Activated CD8-positive, alpha-beta memory T cell treated with anti-CD3 and anti-CD28 coated beads for 36 hours (primary cell): ENCODE data around the gene C2orf76. TPM values are rescaled to one million over a fixed set of nuclear protein-coding genes. Genes with fewer than 3 reads are reported as not detected.

Source experiments
- CTCF ChIA-PET: fragments of 350-600 bp; sonication (Branson Sonifier 250); formaldehyde crosslinking; loops from one replicate; lab custom pipeline; 2021; ENCODE audit warnings: antibody characterized with exemption; lab: Charles Lee
- POLR2A ChIA-PET: fragments of 350-600 bp; sonication (Branson Sonifier 250); formaldehyde crosslinking; loops from one replicate; lab custom pipeline; 2021; ENCODE audit warnings: antibody characterized with exemption; lab: Charles Lee
- total RNA-seq, 2 experiments: library from RNA; stranded (reverse); gene quantifications; one replicate each; pipeline ENCODE4 v1.2.3, GENCODE V29; 2021

C2orf76 gene
- total RNA-seq, 2 experiments from 2014 or later: 21.0 to 22.1 TPM

- POLR2A ChIA-PET: no interaction called here
- CTCF ChIA-PET: no interaction called here
Observed at GRCh38 chr2:119308793-119309330, 57.8 kb downstream of the C2orf76 start.

DNA sequence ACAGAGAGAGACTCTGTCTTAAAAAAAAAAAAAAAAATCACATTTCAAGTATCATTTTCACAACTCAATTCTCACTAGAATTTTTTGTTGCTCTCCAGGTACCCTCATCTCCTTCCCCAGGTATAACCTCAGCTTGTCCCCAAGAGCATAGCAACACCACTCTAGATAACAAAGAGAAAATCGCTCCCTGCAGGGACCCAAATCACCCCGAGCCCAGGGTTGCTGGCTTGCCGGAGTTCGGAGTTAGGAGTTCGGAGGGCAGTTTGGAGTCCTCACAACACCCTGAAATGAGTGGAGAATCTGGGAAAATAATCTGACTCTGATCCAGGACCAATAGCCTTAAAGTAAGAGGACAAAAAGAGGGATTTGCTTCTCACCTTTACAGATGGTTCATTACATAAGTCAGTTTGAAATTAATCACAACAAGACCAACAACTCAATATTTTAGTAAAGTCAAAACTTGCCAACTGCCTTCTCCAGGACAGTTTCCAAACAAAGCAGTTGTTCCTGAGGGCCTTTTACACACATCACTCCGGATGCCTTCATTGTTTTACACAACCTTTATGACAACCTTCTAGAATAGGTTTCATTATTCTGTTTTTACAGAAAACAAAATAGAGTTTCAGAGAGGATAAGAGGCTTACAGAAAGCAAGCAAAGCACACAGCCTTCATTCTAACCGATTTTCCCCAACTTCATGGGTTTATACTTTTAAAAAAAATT lies 59.1 kb downstream of the C2orf76 start:
- ChIA-PET CTCF (no interaction called here), POLR2A (no interaction called here)

- ChIA-PET CTCF (no interaction called here), POLR2A (no interaction called here)
Observed at GRCh38 chr2:119306196-119306590, 60.4 kb downstream of the C2orf76 start.

DNA sequence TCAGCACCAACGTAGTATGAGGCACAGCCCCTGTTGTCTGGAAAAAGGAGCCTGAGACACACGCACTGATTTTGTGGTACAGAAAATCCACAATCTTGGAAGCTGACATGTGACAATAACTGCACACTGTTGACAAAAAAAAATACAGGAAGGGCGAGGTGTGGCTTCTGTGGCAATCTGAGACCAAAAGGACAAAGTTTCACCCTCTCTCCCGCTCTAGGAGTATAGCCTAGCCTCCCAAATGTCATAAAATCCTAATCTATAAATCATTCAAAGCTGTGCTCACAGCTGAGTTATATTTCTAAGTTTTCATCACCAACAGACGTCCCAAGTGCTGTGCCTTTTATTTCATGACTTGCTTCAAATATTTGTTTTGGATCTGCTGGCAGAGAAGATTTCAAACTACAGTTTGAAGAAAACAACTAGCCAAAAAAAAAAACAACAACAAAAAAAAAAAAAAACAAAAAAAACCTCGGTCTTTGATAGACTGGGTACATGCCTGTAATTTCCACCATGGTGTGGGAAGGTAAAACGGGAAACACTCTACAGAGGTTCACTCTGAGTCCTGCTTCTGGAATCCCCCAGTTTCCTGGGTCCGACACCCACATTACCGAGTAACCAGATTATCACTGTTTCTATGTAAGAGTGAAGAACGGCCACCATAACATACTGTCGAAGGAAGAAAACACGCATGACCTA lies 61.0 kb downstream of the C2orf76 start:
- ChIA-PET POLR2A (no interaction called here), CTCF (no interaction called here)

DNA sequence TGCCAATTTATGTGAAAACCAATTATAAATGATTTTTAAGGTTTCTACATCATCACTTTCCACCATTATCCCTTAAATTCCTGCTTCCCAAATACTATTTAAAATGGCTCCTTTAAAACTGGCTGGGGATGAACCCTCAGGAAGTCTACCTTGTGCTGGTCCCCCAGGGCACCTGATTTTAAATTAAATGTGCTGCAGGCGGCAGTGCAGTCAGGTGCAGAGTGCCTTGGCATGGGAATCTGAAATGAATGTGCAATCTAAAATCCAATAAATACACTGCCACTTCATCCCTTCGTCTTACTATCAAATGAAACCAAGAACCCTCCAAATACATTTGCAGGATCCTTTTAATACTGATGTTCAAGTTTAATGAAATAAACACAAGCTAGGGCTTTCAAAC lies 61.8 kb downstream of the C2orf76 start:
- ChIA-PET POLR2A (no interaction called here), CTCF (no interaction called here)

- CTCF ChIA-PET: no interaction called here
Observed at GRCh38 chr2:119301413-119301812, 65.2 kb downstream of the C2orf76 start.

GRCh38 chr2:119295688-119296375 lies 70.8 kb downstream of the C2orf76 start:
- ChIA-PET CTCF (no interaction called here), POLR2A (no interaction called here)

More at GRCh38 chr2:119301413-119301812, 65.2 kb downstream of the C2orf76 start:
- POLR2A ChIA-PET: no interaction called here

DNA sequence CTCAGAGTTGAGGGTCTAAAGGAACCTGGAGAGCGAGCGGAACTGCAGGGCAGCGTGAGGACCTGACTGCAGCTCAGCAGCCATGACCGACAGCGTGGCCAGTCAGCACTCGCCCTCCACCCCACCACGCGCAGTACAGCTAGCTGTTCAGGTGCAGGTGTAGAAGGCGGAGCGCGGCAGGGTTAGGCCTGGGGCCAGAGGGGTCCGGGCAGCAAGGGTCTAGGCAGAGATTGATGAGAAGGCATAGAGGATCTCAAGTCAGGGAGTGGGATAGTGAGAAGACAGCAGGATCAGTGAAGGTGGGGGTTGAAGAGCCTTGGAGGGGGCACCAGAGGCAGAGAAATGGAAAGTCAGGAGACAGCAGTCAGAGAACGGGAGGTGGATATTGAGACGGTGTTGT lies 72.0 kb downstream of the C2orf76 start:
- CTCF ChIA-PET: interaction anchor here (0.7 kb wide), 1 partner anchor 104 kb away, joined by 3 read pairs; no protein-coding TSS in a partner anchor

GRCh38 chr2:119293900-119294299 lies 72.7 kb downstream of the C2orf76 start:
- ChIA-PET POLR2A (no interaction called here), CTCF (no interaction called here)

More for the DNA sequence above, 72.0 kb downstream of the C2orf76 start:
- POLR2A ChIA-PET: no interaction called here

DNA sequence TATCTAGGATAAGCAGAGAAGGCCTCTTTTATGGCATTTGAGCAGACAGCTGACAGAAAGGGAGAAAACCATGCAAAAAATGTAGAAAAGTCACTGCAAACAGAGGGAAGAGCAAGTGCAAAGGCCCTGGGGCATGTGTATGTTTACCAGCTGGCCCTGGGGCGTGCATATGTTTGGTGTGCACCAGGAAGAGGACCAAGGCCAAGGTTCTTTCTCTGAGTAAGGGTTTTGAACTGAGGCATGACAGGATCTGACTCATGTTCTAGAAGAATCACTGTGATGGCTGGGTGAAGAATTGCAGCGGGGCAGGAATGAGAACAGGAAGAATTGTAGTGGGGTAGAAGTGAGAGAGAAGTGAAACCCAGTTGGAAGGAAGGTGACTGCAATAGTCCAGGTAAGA lies 73.4 kb downstream of the C2orf76 start:
- ChIA-PET POLR2A (no interaction called here), CTCF (no interaction called here)

DNA sequence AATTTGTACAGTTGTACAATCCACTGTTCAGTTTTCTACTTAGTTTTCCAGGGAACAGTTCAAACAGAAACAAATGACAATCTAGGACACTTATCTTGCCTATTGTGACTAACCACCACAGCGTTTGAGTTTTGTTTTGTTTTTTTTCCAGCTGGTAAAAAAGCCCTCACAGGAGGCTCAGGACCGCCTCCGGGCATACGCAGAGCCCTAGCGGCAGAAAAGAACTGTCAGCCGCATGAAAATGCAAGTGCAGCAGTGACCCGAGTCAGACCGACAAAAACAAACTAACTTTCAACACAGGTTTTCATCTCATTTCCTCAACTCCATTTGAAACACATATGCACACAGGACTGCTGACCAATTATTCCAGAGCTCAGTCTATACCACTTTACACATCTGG lies 74.4 kb downstream of the C2orf76 start:
- ChIA-PET CTCF (no interaction called here), POLR2A (no interaction called here)

DNA sequence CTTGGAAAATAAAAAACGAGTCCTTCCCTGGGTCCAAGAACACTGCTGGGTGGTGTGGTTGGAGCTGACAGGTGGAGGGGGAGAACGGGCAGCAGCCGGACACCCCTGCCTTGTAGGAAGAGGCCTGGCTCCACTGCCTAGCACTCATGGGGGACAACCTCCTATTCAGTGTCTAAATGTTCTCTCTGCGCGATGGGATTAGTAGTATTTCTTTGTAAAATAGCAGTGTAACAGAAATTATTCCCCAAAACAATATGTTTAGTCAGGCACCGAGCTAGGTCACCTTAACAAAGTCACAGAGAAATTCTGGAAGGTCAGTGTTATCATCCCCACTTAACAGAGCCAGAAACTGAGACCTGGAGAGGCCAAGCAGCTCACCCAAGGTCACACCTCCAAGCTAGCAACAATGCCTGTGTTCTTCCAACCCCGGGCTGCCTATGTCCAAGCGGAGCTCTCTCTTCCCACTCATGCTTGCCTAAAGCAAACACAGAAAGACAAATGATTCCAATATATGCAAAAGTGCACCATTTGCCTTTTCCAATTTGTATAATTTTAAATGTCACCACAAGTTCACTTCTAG lies 75.0 kb downstream of the C2orf76 start:
- ChIA-PET CTCF (interaction anchor here (1.2 to 1.3 kb wide), 2 partner anchors 26 to 419 kb away, joined by 3 read pairs; no protein-coding TSS in a partner anchor), POLR2A (no interaction called here)

- ChIA-PET POLR2A (no interaction called here), CTCF (interaction anchor here (1.2 to 1.3 kb wide), 2 partner anchors 25 to 418 kb away, joined by 3 read pairs; no protein-coding TSS in a partner anchor)
Observed at GRCh38 chr2:119290859-119291587, 75.6 kb downstream of the C2orf76 start.

- ChIA-PET CTCF (no interaction called here), POLR2A (no interaction called here)
Observed at GRCh38 chr2:119289642-119290041, 77.0 kb downstream of the C2orf76 start.

DNA sequence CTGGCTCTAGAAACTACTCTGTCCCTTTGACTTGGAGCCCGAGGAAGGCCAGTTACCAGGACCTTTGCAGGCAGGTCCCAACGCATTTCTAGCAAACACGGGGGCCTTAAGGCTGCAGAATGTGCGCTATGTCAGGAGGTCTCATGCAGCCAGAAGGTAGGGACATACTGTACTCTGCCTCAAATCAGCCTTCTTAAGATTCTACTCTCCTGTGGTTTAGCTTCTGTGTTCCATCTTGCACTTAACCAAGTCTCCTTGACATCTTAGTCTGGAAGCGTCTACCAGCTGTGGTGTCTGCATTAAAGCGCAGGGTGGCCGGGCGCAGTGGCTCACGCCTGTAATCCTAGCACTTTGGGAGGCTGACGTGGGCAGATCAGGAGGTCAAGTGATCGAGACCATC lies 77.5 kb downstream of the C2orf76 start:
- ChIA-PET POLR2A (no interaction called here), CTCF (no interaction called here)

DNA sequence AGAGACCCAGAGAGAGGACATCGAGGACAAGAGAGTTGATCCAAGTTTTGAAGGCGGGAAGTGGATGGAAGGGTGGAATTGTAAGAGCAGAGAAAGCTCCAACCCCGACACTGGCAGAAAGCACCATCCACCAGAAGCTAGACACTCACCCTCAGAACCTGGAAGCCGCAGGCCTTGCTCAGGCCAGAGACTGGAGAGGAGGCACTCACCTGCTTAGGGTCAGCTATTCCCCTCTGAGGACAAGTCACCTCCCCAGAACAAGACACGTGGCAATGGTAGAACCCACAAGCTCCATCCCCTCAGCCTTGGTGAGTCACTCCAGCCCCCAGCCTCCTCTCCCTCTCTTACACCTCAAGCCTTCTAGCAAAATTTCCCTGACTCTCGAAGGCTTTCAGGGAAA lies 78.1 kb downstream of the C2orf76 start:
- POLR2A ChIA-PET: no interaction called here
- CTCF ChIA-PET: no interaction called here

- ChIA-PET POLR2A (no interaction called here), CTCF (no interaction called here)
Observed at GRCh38 chr2:119286661-119287060, 80.0 kb downstream of the C2orf76 start.

DNA sequence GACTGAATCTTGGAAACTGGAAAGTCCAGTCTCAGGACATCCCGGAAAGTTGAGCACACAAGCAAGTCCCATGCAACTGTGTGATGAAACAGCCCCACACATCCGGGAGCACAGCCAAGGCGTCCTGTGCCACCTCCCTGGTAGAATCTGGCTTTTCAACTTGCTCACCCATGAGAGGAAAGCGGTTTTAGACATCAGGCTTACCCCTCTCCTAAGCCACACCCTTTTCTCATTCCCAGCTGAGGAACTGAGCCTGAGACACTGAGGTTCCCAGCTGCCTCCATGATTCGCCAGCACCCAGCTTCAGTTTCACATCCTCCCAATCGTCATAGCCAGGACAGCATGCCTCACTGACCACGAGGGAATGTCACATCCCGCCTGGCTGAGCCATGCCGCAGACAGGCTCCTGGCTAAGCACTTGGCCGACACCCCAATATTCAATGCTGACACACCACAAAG lies 82.7 kb downstream of the C2orf76 start:
- POLR2A ChIA-PET: no interaction called here
- CTCF ChIA-PET: no interaction called here

DNA sequence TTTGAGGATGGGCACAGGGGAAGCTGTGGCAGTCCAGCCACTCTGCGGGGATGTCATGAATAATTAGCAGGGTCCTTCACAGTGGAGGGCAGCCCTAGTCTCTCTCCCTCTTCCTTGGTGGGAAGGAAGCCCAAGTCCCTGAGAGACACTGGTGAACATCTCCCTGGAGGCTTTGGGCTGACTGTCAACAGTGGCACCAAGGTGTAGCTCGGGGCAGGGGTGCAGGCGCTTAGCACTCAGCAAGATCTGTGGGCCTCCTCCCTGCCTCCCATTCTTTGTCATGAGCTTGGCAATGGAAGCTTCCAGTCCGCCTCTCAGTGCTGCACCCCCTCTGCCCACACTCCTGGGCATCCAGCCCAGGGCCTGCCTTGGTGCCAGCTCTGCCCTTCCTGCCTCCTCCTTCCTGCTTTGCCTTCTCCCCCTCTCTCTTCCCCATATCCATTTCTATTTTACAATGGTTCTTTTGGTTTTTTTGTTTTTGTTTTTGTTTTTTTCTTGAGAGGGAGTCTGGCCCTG lies 83.6 kb downstream of the C2orf76 start:
- ChIA-PET POLR2A (no interaction called here), CTCF (no interaction called here)
